HT1080 (cell line): ENCODE measurements around the gene NT5DC2. TPM values are rescaled to one million over a fixed set of nuclear protein-coding genes. Genes with fewer than 3 reads are reported as not detected.
"Not testable (repeated sequence)": the region's sequence is repeated elsewhere in the genome, so short reads cannot be mapped to it uniquely, and the experiment has no call there.

Experiments used
- DNase-seq: peaks from one replicate; pipeline ENCODE4 v3.0.0-alpha.2; 2015; ENCODE audit warnings: low read depth
- total RNA-seq: library from RNA; depleted of rRNA; stranded (reverse); fragments of >200 nt; shearing (Covaris generic); gene quantifications from 2 replicates; pipeline ENCODE4 v1.2.3, GENCODE V29; 2014

The NT5DC2 gene
- total RNA-seq, 1 experiment from 2014 or later: 122 TPM

GRCh38 chr3:52537726-52538421, 4.2 kb upstream of the NT5DC2 start:
- DNase-seq: no peak

DNA sequence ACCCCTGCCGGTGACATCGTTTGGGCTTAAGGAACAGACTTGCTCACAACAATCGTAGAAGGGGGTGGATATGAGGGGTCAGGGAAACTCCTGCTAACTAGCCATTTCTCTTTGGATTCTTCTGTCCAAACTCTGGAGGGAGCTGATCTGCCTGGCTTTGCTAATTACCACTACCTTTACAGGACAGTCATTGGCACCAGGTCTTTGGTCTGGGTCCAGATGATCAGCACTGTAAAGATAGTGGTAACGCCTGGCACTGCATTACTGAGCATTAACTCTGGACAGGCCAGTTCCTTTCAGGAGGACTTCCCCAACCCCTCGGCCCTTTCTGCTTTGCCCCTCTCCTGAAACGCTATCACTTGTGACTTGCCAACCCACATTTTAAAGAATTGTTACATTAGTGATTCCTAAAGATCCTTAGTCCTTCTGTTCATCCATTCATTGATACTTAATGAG, 3.5 kb upstream of the NT5DC2 start:
- DNase-seq: no peak

DNA sequence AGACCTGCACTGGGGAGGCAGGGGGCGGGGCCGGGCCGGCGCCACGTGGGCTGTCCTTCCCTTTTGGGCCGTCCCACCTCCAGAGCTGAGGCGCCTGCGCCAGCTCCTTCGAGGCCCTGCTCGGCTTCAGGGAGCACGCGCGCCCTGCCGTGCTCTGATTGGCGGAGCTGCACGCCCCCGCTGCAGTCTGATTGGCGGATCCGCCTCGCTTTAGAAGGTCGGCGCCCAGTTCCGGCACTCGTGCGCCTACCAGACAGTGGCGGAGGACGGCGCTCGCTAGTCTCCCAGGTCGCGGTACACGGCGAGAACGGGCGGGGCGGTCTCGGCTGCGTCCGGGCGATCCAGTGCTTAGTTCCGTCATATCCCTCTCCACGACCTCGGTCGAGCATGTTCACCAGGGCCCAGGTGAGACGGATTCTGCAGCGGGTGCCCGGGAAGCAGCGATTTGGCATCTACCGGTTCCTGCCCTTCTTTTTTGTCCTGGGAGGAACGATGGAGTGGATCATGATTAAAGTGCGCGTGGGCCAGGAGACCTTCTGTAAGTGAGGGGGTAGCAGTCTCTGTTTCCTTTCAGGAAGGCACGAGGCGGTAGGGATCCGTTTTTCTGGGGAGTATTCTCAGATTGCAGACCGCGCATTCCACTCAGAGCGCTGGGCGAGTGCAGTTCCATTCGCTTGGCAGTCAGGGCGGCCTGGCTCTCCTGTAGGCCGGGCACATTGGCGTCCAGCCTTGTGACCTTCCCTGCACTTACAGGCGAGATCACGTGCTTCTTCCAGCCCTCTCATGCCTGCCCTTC, 2.9 kb upstream of the NT5DC2 start, which contains the start of gene UQCC5:
Gene UQCC5 (plus strand): TSS at position 237 of the 796 bp plus-strand sequence. CDS start 151 bp downstream, at position 388.
- peak; percentile 99 for DNase-seq

- DNase-seq: no peak
Observed at GRCh38 chr3:52536112-52536368, 2.4 kb upstream of the NT5DC2 start.

- DNase-seq: no peak
Observed at GRCh38 chr3:52535411-52536111, 1.9 kb upstream of the NT5DC2 start.

DNA sequence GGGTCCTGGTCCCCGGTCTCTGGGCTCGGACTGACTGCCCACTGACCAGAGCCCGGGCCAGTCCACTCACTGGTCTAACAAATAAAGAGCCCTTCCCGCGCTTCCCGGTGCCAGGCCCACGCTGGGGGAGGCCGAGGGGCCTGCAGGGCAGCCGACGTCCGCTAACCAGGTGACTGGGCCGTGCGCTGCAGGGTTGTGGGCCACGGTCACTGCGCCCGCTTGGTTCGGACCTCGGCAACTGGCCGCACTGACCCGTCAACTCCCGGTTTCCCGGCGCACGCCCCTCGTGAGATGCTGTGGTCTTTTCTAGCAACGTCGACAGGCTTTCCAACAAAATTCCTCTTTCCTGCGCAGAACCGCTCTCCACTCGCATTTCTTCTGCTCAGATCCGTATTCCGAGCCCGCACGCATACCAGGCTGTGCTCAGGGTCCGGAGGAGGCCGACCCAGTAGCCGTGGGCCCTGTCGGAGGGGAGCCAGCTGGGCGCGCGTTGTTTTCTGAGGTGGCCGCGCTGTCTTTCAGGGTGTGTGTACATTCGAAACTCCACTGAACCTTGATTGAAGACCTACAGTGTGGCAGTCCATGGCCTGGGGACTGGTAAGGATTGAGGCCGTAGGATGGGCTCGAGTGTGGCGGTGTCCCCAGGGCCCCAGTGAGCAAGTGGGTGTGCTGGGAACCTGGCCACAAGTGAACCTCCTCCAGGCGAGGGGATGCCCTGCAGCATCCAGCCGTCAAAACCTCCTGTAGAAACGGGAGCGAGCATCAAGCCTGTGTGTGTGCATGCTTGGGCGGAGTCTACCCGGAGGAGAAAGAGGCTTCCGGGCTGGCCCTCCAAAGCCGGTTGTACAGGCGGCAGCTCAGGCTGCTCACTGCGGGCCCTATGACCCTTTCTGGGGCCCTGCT, 875 bp upstream of the NT5DC2 start:
- DNase-seq: no peak

DNA sequence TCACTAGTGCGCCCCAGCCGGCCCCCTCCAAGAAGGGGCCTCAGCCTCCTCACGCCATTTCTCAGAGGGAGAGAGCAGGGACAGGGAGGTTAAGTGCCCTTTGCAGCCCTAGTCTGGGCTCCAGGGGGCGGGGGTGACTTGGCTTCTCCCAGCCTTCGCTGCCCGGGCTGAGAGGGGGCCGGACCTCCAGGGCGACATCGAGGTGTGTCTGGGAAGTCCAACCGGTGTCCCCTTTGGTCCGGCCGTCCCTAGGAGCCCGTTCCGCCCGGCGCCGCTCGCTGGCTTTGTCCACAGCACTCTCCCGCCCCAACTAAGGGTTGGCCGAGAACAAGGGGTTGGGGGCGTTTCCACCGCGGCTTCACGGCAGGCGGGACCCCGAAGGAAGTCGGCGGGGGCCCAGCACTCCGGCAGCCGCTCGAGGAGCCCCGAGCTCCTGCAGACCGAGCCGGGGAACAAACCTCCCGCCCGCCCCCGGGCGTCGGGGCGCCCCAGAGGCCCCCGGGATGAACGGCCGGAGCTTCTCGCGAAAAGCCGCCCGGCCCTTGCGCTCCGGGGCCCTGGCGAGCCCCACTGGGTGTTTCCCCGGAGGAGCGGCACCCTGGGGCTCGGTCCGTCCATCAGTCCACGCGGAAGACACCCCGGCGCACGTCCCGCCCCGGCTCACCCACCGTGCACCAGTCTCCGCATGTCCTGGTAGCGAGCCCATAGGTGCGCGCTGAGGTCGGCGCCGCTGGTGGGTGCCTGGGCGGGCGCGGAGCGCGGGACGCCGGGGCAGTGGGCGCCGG, 627 bp downstream of the NT5DC2 start:
- DNase-seq: peak; percentile 29

DNA sequence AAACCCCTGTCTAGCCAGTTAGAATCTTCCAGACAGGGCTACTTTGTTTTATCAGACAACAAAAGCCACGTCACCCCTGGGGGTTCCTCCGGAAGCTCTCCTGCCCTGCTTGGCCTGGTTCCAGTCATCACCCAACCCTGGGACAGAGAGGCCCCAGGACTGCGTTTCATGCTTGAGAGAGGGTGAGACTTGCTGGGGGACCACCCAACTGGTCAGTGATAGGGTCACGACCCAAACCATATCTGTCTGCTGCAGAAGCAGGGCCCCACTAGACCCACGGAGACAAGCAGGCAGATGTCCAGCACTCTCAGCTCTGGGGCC, 1.2 kb downstream of the NT5DC2 start:
- DNase-seq: peak; percentile 56

- no peak for DNase-seq
Observed at GRCh38 chr3:52531860-52532516, 1.7 kb downstream of the NT5DC2 start.

DNA sequence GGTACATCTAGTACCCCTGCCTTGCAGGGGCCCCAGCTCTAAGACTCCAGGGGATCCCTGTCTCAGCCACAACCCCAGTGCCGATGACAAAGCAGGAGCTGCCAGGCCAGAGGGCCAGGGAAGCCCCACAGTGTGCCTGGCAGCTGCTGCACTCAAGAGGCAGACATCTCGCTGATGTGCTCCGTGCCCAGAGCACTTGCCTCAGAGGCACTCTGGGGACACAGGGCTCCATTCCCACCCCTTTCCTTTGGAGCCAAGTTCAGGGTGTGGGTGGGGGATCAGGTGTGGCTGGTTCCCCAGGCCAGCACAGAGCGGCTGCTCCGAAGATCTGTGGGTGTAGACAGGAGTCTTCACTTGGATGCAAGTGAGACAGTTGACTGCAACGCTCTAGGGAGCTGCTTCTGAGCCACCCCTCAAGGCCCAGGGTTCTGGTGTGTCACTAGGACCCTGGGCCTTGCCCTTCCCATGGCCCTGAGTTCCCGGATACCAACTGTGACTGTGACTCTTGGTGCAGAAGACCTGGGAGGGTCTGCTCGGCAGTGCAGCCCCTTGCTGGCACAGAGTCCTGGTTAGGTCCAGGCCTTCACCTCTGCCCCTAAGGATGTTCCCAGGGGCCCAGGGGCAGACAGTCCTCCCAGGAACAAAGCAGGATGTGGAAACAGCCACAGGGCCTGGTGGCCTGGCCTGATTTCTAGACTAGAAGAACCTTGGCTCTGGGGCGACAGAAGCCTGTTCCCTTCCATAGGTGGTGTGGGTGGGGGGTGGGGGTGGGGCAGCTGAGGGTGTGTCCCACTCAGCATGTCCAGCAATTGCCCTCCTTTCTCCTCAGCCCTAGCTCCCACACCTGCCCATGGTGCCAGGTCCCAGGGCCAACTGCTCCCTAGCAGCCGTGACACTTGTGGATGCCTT, 2.5 kb downstream of the NT5DC2 start:
- DNase-seq: no peak

- no peak for DNase-seq
Observed at GRCh38 chr3:52529376-52530333, 4.0 kb downstream of the NT5DC2 start.

DNA sequence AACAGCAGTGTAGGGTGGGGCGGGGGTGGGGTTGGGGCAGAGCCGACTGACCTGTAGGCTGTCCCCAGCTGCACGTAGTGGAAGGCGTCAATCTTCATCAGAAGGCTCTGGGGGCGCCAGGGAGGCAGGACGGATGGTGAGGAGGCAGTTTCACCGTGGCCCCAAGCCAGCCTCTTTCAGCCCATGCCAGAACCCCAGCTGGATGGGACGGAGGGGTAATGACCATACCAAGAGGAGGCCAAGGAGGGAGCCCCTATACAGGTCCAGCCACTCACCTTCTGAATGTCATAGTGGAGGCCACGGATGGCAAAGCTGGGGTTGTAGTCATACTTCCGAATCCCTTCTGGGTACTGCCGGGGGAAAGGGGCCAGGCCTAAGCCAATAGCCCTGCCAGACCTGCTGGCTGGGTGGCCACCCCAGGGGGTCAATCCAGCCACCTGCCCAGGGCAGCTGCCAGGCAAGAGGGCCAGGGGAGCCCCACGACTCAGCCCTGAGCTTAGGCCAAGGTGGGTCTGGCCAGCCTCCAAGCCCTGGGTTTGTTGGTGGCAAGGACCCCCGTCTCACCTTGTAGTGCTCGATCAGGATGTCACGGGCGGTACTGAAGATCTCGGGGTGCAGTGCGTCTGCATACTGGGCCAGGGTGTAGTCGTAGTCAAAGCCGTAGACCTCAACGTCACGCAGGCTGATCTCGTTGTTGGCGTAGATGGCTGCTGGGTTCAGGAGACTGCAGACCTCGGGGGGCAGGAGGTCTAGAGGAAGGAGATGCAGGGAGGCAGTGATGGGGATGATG, 4.9 kb downstream of the NT5DC2 start:
- DNase-seq: no peak

- no peak for DNase-seq
Observed at GRCh38 chr3:52527732-52528585, 5.7 kb downstream of the NT5DC2 start.

DNA sequence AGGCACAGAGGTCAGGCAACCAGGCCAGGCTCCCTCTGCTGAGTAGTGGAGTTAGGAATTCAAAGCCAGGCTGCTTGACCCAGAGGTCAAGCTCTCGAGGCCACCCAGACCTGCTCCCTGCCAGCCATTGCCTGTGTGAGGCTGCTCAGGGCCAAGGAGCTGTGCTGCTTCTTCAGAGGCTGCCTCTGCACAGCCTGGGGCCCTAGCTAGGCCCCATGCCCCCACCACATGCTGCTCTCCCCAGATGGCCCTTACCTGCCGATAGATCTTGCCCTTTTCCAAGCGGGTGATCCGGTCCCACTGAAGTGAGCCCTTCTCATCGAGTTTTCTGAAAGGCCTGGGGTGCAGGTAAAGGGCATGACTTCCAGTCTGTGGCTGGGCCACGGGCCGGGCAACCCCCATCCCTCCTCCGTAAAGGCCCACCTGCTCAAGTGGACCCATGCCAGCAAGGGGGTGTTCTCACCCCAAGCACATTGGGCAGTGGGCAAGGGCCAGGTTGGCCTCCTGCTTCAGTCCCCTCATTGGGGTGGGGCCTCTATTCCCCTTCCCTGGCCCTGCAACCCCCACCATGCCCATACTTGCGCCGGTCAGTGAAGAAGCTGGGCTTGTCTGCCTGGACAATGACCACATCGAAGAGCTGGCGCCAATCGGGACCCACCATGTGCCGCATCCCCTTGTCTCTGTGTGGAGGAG, 6.5 kb downstream of the NT5DC2 start:
- DNase-seq: no peak

DNA sequence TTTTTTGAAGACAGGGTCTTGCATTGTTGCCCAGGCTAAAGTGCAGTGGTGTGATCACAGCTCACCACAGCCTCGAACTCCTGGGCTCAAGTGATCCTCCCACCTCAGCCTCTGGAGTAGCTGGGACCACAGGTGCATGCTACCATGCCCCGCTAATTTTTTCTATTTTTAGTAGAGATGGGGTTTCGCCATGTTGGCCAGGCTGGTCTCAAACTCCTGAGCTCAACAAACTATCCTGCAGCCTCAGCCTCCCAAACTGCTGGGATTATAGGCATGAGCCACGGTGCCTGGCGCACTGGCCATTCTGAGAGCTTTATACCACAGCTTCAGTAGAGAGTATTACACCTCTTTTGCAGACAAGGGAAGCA, 7.0 kb downstream of the NT5DC2 start:
- DNase-seq: not testable (repeated sequence)
